Measurements from ENCODE around the gene CRYBA4. TPM values are rescaled to one million over a fixed set of nuclear protein-coding genes. Genes with fewer than 3 reads are reported as not detected.

The CRYBA4 gene
- total RNA-seq, 2 experiments from 2014 or later = not detected

DNA sequence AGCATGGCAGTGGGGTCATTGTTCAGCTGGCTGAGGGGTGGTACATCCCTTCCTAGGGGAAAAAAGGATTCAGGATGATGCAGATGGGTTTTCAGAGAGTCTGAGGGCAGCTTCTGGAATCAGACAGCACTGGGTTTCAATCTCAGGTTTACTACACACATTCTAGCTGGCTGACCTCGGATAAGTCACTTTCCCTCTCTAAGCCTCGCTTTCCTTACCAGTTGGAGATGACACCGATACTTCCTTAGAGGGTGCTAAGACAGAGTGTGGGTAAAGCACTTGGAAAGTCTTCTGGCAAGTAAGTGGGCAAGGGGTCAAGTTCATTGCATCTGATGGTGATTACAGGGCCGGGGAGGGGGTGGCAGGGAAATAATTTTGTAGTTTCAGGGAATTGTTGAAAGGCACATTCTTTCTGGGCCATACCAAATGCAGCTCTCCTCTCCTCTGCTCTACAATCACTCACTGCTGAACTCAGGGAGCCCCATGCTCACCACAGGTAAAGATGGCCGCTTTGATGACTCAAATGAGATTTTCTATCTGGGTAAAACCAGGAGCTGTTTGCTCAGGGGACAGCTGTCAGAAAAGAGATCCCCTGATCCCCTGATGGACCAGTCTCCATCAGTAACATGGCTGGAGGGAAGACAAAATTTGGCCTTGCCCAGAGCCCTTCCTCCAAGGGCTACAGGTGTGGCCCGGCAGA lies 29.1 kb downstream of the CRYBA4 start:
- H3K27me3 Mint-ChIP-seq = peaks cover 12% of the 10 kb centered on the region
- H3K9me3 Mint-ChIP-seq (ENCODE audit: low read depth) = no peaks in the 10 kb centered on the region
- DNase-seq (peak; percentile 44), ATAC-seq (peak; percentile 82)
- ChIA-PET POLR2A (no interaction called here), CTCF (interaction anchor here (0.7 to 1.2 kb wide), 4 partner anchors 15 to 1161 kb away, joined by 3 to 4 read pairs (median 4); no protein-coding TSS in a partner anchor)
- no peaks in the 10 kb centered on the region for H3K36me3 Mint-ChIP-seq (ENCODE audit: low read depth)
- H3K27ac Mint-ChIP-seq = no peak overlapping the region
- peaks cover 38% of the 10 kb centered on the region for H3K4me1 Mint-ChIP-seq
- no peak overlapping the region for H3K4me3 Mint-ChIP-seq
- intact Hi-C loops (cut with DNase I, micrococcal nuclease) = no loop called here

DNA sequence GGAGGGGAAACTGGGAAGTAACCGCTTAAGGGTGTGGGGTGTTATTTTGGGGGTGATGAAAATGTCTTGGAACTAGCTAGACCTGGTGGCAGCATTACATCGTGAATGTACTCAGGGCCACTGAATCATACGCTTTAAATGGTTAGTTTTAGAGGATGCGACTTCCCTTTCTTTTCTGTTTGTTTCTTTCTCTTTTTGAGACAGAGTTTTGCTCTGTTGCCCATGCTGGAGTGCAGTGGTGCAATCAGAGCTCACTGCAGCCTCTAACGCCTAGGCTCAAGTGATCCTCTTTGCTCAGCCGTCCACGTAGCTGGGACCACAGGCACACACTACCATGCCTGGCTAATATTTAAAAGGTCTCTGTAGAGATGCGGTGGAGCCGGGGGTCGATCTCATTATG lies 30.1 kb downstream of the CRYBA4 start:
- H3K4me3 Mint-ChIP-seq = no peak overlapping the region
- H3K36me3 Mint-ChIP-seq (ENCODE audit: low read depth) = no peaks in the 10 kb centered on the region
- ChIA-PET POLR2A (no interaction called here), CTCF (interaction anchor here (0.9 to 1.2 kb wide), 2 partner anchors 14 to 27 kb away, joined by 3 to 4 read pairs; no protein-coding TSS in a partner anchor)
- H3K27me3 Mint-ChIP-seq = peaks cover 10% of the 10 kb centered on the region
- no peaks in the 10 kb centered on the region for H3K9me3 Mint-ChIP-seq (ENCODE audit: low read depth)
- ATAC-seq = no peak
- H3K27ac Mint-ChIP-seq = no peak overlapping the region
- no peak for DNase-seq
- intact Hi-C loops (cut with DNase I, micrococcal nuclease) = no loop called here
- peaks cover 34% of the 10 kb centered on the region for H3K4me1 Mint-ChIP-seq

DNA sequence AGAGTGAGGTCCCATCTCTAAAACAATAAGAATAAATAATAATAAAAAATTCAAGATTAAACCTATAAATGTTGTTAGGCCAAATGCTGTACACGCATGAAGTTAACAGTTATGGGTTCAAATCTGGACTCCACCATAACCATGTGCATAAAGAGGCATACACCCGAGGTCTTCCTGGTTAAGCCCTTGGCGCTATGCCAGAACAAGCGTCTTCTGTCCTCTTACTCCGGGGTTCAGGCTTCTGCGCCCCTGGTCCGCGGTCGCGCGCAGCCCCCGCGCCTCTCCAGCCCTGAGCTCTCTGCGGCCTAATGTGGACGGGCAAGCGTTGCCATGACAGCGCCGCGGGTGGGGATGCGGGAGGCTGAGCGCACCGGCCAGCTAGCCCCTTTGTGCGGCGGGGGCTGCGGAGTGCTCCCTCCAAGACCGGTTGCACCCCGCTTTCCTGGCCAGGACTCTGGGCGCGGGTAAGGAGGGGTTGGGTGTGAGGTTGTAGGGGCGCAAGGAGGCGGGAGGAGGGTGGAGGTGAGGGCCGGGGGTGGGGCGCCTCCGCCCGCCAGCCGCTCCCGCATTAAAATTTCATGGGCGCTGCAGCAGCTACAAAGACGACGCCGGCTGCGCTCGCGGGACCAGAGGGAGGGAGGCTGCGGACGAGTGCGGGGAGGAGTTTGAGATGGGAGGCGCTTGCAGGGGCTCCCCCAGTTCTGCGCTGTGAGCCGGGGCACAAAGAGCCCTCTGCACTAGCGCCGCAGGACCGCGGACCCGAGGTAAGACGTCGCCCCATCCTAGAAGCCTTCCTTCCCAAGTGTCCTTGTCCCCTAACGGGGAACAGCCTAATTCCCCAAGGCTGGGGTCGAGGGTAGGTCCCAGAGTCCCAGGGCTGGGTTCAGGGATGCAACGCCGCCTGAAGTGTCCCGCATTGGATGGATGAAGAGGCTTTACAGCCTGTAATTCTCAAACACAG lies 35.4 kb downstream of the CRYBA4 start, which contains the start of gene MIAT:
Gene MIAT (plus strand): TSS at position 698 of the 961 bp plus-strand sequence.
- Mint-ChIP-seq H3K36me3 (ENCODE audit: low read depth) (no peaks in the 10 kb centered on the region), H3K4me1 (peaks cover 23% of the 10 kb centered on the region), H3K4me3 (peak within 1 kb of the TSS; percentile 81), H3K9me3 (ENCODE audit: low read depth) (no peaks in the 10 kb centered on the region), H3K27me3 (peaks cover 11% of the 10 kb centered on the region), H3K27ac (peak within 1 kb of the TSS; percentile 82)
- intact Hi-C loops (cut with DNase I, micrococcal nuclease) = loop anchor here (1.0 to 5.0 kb wide), 2 partner anchors 65 to 145 kb away; partner anchors contain the start of genes TFIP11 (in 1 of the 2) and TPST2 (in 1 of the 2)
- ATAC-seq (peak; percentile 81), DNase-seq (peak; percentile 87)
- POLR2A ChIA-PET = interaction anchor here (0.7 kb wide), 1 partner anchor 14 kb away, joined by 3 read pairs; no protein-coding TSS in a partner anchor
- CTCF ChIA-PET = interaction anchor here (0.6 kb wide), 2 partner anchors 10 to 207 kb away, joined by 3 read pairs; no protein-coding TSS in a partner anchor

DNA sequence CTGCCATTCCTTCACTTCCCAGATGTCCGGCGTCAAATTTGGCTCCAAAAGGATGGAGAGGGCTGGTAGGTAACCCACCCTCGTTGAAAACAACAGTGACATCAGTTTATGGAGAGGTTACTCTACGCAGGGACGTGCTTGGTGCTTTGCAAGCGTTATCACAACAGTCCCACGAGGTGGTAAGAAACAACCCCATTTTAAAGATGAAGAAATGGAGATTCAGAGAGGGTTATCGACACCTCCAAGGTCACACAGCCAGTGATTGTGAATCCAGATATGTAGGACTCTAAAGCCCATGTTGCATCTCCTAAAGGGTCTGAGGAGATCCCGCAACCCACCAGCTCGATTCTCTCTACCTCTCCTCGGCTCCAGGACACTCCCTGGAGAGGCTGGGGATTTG lies 36.4 kb downstream of the CRYBA4 start:
- Mint-ChIP-seq H3K4me1 (peaks cover 23% of the 10 kb centered on the region), H3K27me3 (peaks cover 10% of the 10 kb centered on the region), H3K36me3 (ENCODE audit: low read depth) (no peaks in the 10 kb centered on the region), H3K9me3 (ENCODE audit: low read depth) (no peaks in the 10 kb centered on the region), H3K27ac (peak overlapping the region; percentile 82), H3K4me3 (peak overlapping the region; percentile 81)
- DNase-seq = peak; percentile 27
- intact Hi-C loops (cut with DNase I, micrococcal nuclease) = loop anchor here in 1 of 2 experiments (5.0 kb wide), 1 partner anchor 66 kb away; the partner anchor contains the start of gene TPST2
- CTCF ChIA-PET = interaction anchor here (0.7 kb wide), 1 partner anchor 14 kb away, joined by 3 read pairs; no protein-coding TSS in a partner anchor
- peak; percentile 39 for ATAC-seq
- POLR2A ChIA-PET = no interaction called here

DNA sequence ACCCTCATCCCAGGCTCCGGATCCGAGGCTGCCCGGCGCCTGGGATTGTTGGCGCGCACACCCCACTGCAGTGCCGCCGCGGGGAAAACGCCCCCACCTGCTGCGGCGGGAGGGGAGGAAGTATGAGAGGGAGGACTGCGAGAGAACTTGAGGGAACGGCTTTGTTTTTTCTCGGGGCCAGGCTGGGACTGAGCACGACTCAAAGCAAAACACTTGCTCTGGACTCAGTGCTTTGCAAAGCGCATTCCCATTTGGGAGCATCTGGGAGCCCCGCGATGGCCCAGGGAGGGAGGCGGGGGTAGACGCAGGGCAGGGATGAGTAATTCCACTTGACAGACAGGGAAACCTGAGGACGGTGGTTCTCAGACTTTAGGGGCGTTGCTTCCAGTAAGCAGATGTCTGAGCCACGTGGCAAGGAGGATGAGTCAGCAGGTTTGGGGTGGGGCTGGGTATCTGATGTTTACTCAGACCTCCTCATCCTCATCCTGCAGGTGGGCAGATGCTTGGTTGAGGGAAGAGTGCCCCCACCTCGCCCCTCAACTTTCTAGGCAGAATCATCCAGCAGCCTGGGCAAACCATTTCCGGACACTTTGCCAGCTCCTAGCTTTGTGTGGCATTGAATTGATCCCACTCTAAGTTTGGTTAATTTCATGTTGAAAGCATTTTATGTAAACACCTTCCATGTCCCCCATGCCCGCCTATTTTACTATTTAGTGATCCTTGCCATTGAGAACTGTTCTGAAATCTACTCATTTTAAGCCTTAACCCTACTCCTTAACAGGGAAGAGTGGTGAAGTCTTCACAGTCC lies 37.1 kb downstream of the CRYBA4 start:
- peaks cover 23% of the 10 kb centered on the region for H3K4me1 Mint-ChIP-seq
- H3K27me3 Mint-ChIP-seq = peaks cover 8% of the 10 kb centered on the region
- CTCF ChIA-PET = interaction anchor here (0.6 to 1.3 kb wide), 4 partner anchors 15 to 155 kb away, joined by 3 to 4 read pairs (median 3); no protein-coding TSS in a partner anchor
- peak overlapping the region; percentile 82 for H3K27ac Mint-ChIP-seq
- peak overlapping the region; percentile 81 for H3K4me3 Mint-ChIP-seq
- DNase-seq = peak; percentile 92
- intact Hi-C loops (cut with DNase I, micrococcal nuclease) = loop anchor here (1.0 to 5.0 kb wide), 5 partner anchors 13 to 228 kb away; partner anchors contain the start of genes TPST2 (in 2 of the 2), HPS4 (in 1 of the 2) and SRRD (in 1 of the 2)
- ATAC-seq = peak; percentile 88
- no peaks in the 10 kb centered on the region for H3K9me3 Mint-ChIP-seq (ENCODE audit: low read depth)
- POLR2A ChIA-PET = no interaction called here
- no peaks in the 10 kb centered on the region for H3K36me3 Mint-ChIP-seq (ENCODE audit: low read depth)

DNA sequence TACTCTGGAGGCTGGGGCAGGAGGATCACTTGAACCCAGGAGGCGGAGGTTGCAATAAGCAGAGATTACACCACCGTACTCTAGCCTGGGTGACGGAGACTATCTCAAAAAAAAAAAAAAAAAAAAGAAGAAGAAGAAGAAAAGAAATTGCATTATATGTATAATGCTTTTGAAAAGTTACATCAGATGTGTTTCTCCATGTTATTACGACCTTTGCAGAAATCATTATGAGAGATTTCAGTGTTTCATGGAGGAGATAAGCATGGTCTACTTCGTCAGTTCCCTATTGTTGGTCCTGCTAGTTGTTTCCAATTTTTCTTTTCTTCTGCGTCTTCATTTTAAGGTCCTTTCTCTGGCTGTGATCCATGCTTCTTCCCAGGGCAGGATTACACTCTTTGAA lies 38.6 kb downstream of the CRYBA4 start:
- DNase-seq (no peak), ATAC-seq (no peak)
- no peaks in the 10 kb centered on the region for H3K36me3 Mint-ChIP-seq (ENCODE audit: low read depth)
- no peak overlapping the region for H3K27ac Mint-ChIP-seq
- H3K9me3 Mint-ChIP-seq (ENCODE audit: low read depth) = no peaks in the 10 kb centered on the region
- peaks cover 8% of the 10 kb centered on the region for H3K27me3 Mint-ChIP-seq
- intact Hi-C loops (cut with DNase I, micrococcal nuclease) = no loop called here
- POLR2A ChIA-PET = no interaction called here
- CTCF ChIA-PET = interaction anchor here (0.7 to 1.8 kb wide), 4 partner anchors 9 to 179 kb away, joined by 3 to 5 read pairs (median 4); no protein-coding TSS in a partner anchor
- H3K4me1 Mint-ChIP-seq = peaks cover 36% of the 10 kb centered on the region
- H3K4me3 Mint-ChIP-seq = no peak overlapping the region

DNA sequence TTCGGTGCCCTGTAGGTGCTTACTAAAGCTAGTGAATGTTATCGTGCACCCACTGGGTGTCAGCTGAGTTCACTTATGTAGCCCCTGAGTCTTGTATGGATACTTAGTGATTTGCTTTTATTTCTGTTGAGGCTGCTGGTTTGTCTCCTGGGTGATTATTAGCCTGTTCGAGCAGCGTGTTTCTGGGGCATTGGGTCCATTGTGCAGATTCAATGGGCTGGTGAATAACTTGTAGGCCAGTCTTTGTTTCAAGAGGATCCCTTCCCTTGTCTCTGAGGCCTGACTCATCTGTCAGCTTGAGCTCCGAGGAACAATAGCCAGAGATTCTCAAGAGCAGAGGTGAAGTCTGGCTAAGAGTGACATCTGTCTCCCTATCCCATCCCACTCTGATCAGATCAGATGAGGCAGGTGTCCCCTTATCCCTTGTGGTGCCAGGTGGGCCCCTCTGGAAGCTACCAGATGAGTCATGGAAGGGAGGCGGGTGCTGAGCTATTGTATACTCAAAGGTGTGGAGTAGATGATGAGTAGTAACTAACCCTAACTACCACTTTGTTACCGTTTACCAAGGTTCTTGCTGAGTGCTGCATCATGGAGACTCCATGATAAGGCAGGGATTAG lies 39.3 kb downstream of the CRYBA4 start:
- H3K9me3 Mint-ChIP-seq (ENCODE audit: low read depth) = no peaks in the 10 kb centered on the region
- no peak overlapping the region for H3K27ac Mint-ChIP-seq
- H3K36me3 Mint-ChIP-seq (ENCODE audit: low read depth) = no peaks in the 10 kb centered on the region
- ChIA-PET POLR2A (interaction anchor here (0.7 kb wide), 1 partner anchor 64 kb away, joined by 3 read pairs; no protein-coding TSS in a partner anchor), CTCF (interaction anchor here (1.5 to 1.8 kb wide), 2 partner anchors 8 to 179 kb away, joined by 3 to 5 read pairs; no protein-coding TSS in a partner anchor)
- no peak overlapping the region for H3K4me3 Mint-ChIP-seq
- no peak for DNase-seq
- H3K4me1 Mint-ChIP-seq = peaks cover 42% of the 10 kb centered on the region
- intact Hi-C loops (cut with DNase I, micrococcal nuclease) = no loop called here
- no peak for ATAC-seq
- peaks cover 8% of the 10 kb centered on the region for H3K27me3 Mint-ChIP-seq

DNA sequence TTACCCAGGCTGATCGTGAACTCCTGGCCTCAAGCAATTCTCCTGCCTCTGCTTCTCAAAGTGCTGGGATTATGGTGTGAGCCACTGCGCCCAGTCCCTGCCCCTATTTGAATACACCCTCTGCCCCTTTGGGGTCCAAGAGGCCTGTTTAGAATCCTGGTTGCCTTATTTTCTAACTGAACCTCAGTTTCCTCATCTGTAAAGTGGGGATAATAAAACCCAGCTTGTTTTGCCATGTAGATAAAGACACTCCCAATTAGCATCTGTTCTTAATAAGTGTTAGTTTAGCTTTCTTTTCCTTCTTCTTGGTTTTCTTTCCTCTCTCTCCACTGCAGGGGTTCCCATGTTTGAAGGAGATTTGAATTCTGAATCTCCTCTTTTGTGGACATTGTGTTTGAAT lies 40.4 kb downstream of the CRYBA4 start:
- ATAC-seq = no peak

DNA sequence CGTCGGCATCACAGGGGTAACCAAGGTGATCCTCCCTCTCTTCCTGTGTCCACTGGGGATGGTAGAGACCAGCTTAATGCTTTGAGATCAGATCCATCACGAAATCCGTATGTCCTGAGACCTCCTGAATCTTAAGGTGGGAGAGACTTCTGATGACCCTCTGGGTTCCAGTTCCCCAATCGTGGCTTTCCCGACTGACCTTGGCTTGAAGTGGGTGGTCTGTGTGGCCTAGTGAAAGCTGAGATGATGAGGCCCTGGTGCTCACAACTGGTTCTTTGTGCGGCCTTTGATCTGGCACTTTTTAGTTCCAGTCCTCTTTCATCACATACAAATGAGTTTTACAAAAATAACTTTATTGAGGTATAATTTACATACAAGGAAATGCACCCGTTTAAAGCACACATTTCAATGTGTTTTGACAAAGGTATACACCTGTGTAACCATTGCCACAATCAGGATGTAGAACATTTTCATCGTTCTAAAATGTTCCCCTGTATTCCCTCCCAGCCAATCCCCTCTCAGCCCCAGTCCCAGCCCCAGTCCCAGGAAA lies 41.7 kb downstream of the CRYBA4 start:
- no peaks in the 10 kb centered on the region for H3K9me3 Mint-ChIP-seq (ENCODE audit: low read depth)
- no peaks in the 10 kb centered on the region for H3K27me3 Mint-ChIP-seq
- ATAC-seq (no peak), DNase-seq (no peak)
- ChIA-PET CTCF (interaction anchor here (0.6 kb wide), 1 partner anchor 63 kb away, joined by 3 read pairs; no protein-coding TSS in a partner anchor), POLR2A (no interaction called here)
- no peak overlapping the region for H3K4me3 Mint-ChIP-seq
- H3K27ac Mint-ChIP-seq = no peak overlapping the region
- H3K36me3 Mint-ChIP-seq (ENCODE audit: low read depth) = no peaks in the 10 kb centered on the region
- peaks cover 34% of the 10 kb centered on the region for H3K4me1 Mint-ChIP-seq
- intact Hi-C loops (cut with DNase I, micrococcal nuclease) = no loop called here

More for the DNA sequence above, 40.4 kb downstream of the CRYBA4 start:
- Mint-ChIP-seq H3K4me3 (no peak overlapping the region), H3K27me3 (peaks cover 8% of the 10 kb centered on the region), H3K27ac (no peak overlapping the region), H3K4me1 (peaks cover 43% of the 10 kb centered on the region), H3K9me3 (ENCODE audit: low read depth) (no peaks in the 10 kb centered on the region), H3K36me3 (ENCODE audit: low read depth) (no peaks in the 10 kb centered on the region)
- CTCF ChIA-PET = interaction anchor here (1.2 kb wide), 1 partner anchor 16 kb away, joined by 3 read pairs; no protein-coding TSS in a partner anchor
- DNase-seq = no peak
- intact Hi-C loops (cut with DNase I, micrococcal nuclease) = no loop called here
- POLR2A ChIA-PET = no interaction called here

Data from activated CD4-positive, alpha-beta T cell treated with anti-CD3 and anti-CD28 coated beads for 36 hours (primary cell).